AG09319 (cell line): ENCODE measurements around the gene CCNYL1.
"Not testable (repeated sequence)": the region's sequence is repeated elsewhere in the genome, so short reads cannot be mapped to it uniquely, and the experiment has no call there.

Source experiments
- DNase-seq: peaks from one replicate; pipeline ENCODE4 v3.0.0-alpha.2; 2010; ENCODE audit warnings: low read depth; ENCODE audit errors: extremely low read depth
- TF ChIP-seq, protein P1 (sequence below): IDR thresholded peaks from 2 replicates; pipeline ENCODE4 v1.5.1; 2011; ENCODE audit warnings: low read depth, mild to moderate bottlenecking, inconsistent platforms, low read length, moderate library complexity

Gene CCNYL1

DNA sequence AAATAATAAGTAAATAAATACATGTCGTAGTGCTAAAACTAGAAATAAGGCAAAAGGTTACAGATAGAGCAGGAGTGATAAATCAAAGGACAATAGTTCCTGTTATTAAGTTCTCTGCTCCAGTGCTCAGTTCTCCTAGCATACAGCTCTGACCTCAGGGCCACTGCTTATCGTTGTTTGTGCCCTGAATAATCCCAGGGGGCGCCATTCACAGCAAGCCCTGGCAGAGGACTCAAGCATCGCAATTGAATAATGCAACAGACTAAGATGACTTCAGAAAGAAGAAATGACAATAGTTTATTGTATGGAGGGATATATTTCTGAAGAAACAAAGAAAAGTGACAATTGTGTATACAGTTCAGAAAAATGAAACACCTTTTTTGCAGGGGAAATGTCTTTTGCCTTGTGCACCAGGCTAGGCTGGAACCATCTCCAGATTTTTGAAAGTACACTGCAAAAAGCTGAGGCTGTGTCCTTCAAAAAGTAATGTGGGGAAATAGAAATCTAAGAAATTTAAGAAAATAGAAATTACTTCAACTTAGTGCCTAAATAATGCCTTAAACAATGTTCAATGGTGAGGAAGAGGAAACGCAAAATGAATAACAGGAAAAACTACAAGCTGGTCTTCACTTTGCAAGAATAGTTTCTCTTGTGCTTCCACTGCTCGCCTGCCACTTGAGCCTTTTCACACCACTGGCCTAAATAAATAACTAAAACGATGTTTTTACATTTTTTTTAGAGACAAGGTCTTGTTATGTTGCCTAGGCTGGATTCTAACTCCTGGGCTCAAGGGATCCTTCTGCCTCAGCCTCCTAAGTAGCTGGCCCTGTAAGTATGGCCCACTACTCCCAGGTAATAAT is 19.0 kb upstream of the CCNYL1 start:
- DNase-seq, result no peak
- TF ChIP-seq, protein P1, sequence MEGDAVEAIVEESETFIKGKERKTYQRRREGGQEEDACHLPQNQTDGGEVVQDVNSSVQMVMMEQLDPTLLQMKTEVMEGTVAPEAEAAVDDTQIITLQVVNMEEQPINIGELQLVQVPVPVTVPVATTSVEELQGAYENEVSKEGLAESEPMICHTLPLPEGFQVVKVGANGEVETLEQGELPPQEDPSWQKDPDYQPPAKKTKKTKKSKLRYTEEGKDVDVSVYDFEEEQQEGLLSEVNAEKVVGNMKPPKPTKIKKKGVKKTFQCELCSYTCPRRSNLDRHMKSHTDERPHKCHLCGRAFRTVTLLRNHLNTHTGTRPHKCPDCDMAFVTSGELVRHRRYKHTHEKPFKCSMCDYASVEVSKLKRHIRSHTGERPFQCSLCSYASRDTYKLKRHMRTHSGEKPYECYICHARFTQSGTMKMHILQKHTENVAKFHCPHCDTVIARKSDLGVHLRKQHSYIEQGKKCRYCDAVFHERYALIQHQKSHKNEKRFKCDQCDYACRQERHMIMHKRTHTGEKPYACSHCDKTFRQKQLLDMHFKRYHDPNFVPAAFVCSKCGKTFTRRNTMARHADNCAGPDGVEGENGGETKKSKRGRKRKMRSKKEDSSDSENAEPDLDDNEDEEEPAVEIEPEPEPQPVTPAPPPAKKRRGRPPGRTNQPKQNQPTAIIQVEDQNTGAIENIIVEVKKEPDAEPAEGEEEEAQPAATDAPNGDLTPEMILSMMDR, result peak; percentile 18

DNA sequence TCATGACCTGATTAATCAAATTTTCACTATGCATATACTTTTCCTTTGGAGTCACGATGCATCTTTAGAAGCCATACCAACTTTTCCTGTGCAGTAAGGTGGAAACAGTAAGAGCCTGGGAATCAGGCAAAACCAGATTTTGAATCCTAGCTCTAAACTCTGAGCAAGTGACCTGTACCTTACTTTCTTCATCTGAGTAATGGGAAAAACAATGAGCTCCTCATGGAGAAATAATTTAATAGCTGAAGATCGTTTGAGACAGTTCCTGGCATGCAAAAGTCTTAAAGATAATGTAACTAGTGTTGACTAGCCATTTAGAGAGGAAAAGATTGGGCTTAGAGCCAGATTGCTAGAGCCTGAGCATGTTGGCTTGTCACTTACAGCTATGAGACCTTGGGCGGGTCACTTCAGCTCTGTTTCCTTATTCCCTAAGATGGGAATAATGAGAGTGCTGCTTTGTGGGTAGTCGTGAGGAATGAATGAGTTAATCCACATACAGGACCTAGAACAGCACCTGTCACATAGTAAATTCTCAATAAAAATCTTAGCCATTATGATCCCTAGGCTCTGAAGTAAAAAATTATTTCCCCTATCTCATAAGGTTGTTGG is 17.7 kb upstream of the CCNYL1 start:
- DNase-seq, result no peak
- TF ChIP-seq, protein P1, result no peak

DNA sequence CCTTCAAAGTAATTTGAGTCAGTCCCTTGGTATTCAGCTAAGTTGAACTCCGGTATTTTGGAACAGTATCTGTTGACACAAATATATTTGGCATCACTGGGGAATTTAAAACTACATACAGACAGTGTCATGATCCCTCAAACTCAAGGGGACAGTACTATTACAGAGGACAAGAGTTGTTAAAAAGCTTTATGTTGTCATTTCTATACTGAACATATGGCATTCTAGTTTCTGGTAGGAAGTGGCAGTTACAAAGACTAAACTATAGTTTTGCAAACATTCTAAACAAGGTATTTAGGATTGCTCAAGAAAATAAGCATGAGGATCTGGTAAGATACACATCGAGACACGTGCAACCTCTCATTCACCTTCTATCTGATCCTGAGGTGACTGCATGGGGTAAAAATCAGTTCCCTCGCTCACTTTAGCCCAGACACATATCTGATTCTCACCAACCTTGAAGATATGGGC is 16.6 kb upstream of the CCNYL1 start:
- TF ChIP-seq, protein P1, result no peak
- no peak for DNase-seq

DNA sequence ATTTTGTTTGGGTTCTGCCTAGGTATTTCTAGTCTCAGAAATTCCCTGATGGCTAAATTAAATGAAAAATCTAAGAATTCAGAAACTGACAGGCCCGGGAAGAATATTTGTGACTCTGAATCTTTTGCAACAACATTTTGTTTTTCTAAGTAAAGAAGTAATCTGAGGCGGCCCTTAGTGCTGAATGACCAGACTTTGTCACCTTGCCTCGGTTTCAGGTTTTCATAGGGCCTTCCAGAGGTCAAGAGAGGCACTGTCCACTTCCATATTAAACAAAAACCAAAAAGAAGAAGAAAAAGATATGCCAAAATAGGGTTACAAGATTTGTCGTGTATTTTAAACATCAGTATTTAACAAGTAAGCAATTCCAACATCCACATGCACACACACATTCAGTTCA is 16.1 kb upstream of the CCNYL1 start:
- TF ChIP-seq, protein P1, result no peak
- DNase-seq, result no peak

DNA sequence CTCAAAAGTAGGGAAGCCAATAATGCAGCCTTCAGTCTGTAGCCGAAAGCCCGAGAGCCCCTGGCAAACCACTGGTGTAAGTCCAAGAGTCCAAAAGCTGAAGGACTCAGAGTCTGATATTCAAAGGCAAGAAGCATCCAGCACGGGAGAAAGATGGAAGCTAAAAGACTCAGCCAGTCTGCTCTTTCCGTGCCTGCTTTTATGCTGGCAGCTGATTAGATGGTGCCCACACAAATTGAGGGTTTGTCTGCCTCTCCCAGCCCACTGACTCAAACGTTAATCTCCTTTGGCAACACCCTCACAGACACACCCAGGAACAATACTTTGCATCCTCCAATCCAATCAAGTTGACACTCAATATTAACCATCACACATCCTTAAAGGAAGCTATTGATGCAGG is 14.5 kb upstream of the CCNYL1 start:
- DNase-seq, result not testable (repeated sequence)

DNA sequence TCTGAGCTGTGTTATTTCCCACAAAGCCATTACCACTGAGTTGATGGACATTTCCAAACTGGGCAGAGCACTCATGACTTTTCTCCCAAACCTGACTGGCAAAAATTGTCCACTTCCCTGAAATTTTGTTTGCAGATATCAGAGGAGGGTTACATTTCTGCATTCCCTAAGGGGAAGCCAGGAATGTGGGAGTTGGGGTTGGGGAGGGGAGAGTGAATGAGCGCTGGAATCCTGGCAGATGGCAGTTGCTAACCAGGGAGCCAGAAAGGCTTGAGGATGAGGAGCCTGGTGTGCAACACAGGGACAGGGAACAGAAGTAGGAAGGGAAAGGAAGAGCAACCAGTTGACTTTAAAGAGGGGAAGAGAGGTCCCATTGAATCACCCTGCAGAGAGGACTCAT is 14.0 kb upstream of the CCNYL1 start:
- DNase-seq, result no peak
- TF ChIP-seq, protein P1, result no peak

DNA sequence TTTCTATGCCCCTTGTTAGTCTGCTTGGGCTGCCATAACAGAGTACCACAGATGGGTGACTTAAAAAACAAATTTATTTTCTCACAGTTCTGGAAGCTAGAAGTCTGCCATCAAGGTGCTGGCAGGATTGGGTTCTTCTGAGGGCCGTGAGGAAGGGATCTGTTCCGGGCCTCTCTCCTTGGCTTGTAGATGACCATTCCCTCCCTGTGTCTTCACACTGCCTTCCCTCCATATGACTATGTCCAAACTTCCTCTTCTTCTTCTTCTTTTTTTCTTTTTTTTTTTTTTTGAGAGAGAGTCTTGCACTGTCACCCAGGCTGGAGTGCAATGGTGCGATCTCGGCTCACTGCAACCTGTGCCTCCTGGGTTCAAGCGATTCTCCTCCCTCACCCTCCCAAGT is 13.1 kb upstream of the CCNYL1 start:
- TF ChIP-seq, protein P1, result no peak
- no peak for DNase-seq

DNA sequence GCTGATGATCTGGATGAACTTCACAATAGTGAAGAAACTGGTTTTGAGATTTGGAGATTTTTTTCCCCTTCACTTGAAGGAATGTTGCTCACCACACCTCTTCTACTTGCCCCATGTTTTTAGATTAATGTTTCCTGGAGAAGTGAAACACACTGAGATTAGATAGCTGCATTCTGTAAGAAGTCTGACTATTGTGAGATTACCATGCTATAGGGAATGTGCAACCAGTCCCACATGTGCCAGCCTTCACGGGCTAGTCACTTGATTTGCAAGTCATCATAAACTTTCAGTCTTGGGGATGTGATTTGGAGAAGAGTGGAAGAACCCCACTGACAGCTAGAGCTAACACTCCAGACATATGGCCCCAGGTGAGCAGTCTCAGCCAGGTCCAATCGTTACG is 7.4 kb upstream of the CCNYL1 start:
- no peak for DNase-seq

More for the DNA sequence above, 7.4 kb upstream of the CCNYL1 start:
- TF ChIP-seq, protein P1, result no peak
